Stomach (tissue), 4 donors: ENCODE measurements around the gene CLECL1.

ENCODE experiments used
- CTCF ChIP-seq, 7 experiments: fragments of 450-650 bp in 4 of 7; fragments of 200-600 bp in 3 of 7; sonication (generic) in 3 of 7; IDR thresholded peaks; one replicate each; pipeline ENCODE4 v1.5.1; 2016 to 2019; ENCODE audit warnings: antibody characterized with exemption in 7 of 7, control low read depth in 2 of 7, mild to moderate bottlenecking in 1 of 7
- POLR2AphosphoS5 ChIP-seq, 3 donors: sonication (generic); formaldehyde crosslinking; IDR thresholded peaks; one replicate each; pipeline ENCODE4 v1.6.1; 2016; ENCODE audit warnings: antibody characterized with exemption in 3 of 3

- TF ChIP-seq CTCF (IDR thresholded peaks at IDR 0.05) (no peak), POLR2AphosphoS5 (IDR thresholded peaks at IDR 0.05) (no peak)
These were observed 46.3 kb upstream of the CLECL1 start for GRCh38 chr12:9779209-9779608.
